Epithelial cell of proximal tubule (primary cell): ENCODE data around the gene CUL4B. TPM values are rescaled to one million over a fixed set of nuclear protein-coding genes. Genes with fewer than 3 reads are reported as not detected.
A peak's percentile ranks its signal among the peaks of the same experiment; 100 is the strongest.

ENCODE experiments used
- DNase-seq: peaks from one replicate; pipeline ENCODE4 v3.0.0-alpha.2; 2011; ENCODE audit warnings: low read depth
- H3K4me3 ChIP-seq: 2 replicates; pipeline ENCODE4 v1.5.1; 2011; ENCODE audit warnings: low read depth, mild to moderate bottlenecking, low read length
- total RNA-seq: library from RNA; depleted of rRNA; stranded (reverse); fragments of >200 nt; gene quantifications from 2 replicates; pipeline ENCODE4 v1.2.3, GENCODE V29; 2015
- TF ChIP-seq, protein P1 (sequence below): conservative IDR thresholded peaks from 2 replicates; pipeline ENCODE4 v1.5.1; 2012; ENCODE audit warnings: low read depth, mild to moderate bottlenecking, low read length

Gene CUL4B
- total RNA-seq, 1 donor from 2014 or later: 18.5 TPM

DNA sequence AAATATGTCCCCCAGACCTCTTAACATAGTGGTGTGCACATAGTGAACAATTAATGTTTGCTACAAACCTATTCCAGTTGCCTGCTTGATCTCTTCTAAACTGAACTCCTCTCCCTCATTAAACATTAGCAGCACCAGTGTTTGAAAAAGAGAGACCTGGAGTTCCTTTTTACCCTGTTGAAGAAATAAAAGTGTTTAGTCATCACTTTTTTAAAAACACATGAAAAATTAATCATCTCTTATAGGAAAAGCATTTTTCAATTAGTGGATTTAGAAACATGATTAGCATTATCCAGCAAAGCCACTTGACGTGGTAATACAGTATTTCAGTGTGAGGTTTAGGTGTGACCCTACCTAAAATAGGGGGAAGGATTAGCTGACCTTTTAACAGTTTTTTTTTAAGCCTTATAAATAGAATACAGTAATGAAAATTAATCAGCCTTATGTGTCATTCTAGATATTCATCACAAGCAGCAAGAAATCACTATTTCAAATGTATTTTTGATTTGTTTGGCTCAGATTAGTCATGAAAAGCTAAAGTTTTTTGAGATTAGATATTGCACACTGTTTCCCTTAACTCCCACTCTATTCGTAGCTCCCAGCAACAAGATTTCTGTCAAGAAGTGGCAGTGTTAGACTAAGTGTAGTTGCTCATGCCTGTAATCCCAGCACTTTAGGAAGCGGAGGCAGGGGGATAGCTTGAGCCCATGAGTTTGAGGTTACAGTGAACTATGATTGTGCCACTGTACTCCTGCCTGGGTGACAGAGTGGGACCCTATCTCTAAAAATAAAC, 26.2 kb downstream of the CUL4B start:
- TF ChIP-seq, protein P1, sequence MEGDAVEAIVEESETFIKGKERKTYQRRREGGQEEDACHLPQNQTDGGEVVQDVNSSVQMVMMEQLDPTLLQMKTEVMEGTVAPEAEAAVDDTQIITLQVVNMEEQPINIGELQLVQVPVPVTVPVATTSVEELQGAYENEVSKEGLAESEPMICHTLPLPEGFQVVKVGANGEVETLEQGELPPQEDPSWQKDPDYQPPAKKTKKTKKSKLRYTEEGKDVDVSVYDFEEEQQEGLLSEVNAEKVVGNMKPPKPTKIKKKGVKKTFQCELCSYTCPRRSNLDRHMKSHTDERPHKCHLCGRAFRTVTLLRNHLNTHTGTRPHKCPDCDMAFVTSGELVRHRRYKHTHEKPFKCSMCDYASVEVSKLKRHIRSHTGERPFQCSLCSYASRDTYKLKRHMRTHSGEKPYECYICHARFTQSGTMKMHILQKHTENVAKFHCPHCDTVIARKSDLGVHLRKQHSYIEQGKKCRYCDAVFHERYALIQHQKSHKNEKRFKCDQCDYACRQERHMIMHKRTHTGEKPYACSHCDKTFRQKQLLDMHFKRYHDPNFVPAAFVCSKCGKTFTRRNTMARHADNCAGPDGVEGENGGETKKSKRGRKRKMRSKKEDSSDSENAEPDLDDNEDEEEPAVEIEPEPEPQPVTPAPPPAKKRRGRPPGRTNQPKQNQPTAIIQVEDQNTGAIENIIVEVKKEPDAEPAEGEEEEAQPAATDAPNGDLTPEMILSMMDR: no peak
- DNase-seq: no peak
- H3K4me3 ChIP-seq: no peak overlapping the region

DNA sequence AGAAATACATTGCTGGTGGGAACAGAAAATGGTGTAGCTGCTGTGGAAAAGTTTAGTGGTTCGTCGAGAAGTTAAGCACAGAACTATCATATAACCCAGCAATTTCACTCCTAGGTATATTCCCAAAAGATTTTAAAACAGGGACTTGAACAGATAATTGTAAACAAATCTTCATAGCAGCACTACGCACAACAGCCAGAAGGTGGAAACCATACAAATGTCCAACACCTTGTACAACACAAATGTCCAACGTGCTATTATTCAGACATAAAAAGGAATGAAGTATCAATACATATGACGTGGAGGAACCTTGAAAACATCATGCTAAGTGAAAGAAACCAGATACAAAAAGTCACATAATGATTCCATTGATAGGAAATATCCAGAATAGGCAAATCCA, 37.9 kb downstream of the CUL4B start:
- TF ChIP-seq, protein P1: no peak
- H3K4me3 ChIP-seq: no peak overlapping the region
- no peak for DNase-seq

DNA sequence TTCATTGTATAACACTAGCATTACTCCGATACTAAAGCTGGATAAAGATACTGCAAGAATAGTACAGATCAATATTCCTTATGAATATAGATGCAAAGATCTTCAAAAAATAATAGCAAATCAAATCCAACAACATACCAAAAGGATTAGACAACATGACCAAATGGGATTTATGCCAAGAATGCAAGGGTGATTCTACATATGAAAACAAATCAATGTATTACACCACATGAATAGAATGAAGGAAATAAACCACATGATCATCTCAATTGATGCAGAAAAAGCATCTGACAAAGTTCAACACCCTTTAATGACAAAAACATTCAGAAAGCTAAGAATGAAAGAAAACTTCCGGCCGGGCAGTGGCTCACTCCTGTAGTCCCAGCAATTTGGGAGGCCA, 42.8 kb downstream of the CUL4B start:
- no peak overlapping the region for H3K4me3 ChIP-seq
- peak; percentile 75 for DNase-seq
- TF ChIP-seq, protein P1: no peak

DNA sequence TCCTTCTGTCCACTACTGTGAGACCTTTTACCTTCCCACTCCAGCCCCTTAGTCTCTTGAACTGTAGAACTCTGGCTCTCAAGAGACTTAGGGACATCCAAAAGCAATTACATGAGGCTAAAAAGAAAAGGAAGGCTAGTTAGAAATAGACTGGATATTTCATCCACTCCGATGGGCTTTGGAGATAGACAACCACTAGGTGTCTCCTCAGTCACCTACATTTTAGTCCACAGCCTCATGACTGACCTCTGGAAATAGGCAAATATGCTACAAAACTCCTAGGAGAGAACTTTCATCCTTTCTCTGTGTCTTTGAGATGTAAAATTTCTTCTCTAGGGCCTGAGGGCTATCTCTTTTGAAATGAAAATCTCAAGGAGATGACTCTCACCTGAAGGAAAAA, 46.5 kb downstream of the CUL4B start:
- H3K4me3 ChIP-seq: no peak overlapping the region
- no peak for DNase-seq
- TF ChIP-seq, protein P1: peak; percentile 58

DNA sequence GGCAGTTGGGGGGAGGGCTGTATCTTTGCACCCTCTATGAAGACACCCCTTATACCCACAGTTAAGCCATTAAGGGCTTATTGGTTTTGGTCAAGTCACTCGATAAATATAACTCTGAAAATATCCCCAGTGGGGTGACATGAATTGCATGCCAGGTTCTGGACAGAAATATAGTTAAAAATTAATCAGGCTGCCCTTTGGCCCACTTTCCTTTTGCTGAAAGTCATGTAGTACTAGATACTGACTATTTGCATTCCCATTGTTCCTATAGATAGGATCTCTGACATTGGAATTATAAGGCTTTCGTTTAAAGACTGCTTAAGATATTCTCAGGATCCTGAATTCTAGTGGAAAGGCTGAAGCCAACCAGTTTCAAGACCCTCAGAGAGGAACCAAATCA, 48.1 kb downstream of the CUL4B start:
- DNase-seq: no peak
- H3K4me3 ChIP-seq: no peak overlapping the region
- TF ChIP-seq, protein P1: no peak

DNA sequence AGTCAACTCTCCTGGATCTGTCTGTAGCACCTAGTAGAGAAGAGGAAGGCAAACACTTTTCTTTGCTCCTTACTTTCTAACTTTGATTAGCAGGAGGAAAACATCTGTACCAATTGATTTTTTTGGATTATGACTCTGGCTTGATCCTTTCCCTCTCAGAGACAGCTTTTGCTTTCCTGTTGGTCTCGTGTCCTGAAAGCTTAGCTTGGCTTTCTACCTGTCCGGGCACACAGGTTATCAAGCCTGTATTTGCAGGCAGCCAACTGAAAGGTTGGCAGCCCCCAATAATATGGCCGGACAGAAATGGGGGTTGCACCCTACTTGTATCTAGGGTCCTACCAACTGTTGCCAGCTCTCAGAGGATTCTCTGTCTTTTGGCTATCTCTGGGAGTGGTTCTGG, 48.5 kb downstream of the CUL4B start:
- TF ChIP-seq, protein P1: no peak
- no peak for DNase-seq

DNA sequence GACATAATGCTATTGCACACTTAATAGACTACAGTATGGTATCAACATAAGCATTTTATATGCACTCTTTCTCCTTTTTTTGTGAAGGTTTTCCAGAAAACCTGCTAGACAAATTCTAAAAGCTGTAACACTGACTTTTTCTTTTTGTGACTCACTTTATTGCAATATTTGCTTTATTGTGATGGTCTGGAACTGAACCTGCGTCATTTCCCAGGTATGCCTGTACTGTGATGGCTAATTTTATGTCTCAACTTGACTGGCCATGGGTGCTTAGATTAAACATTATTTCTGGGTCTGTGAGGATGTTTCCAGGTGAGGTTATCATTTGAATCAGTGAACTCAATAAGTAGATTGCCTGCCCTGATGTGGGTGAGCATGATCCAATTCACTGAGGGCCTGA, 56.2 kb downstream of the CUL4B start:
- TF ChIP-seq, protein P1: no peak
- no peak for DNase-seq
- no peak overlapping the region for H3K4me3 ChIP-seq

More for the DNA sequence above, 48.5 kb downstream of the CUL4B start:
- H3K4me3 ChIP-seq: no peak overlapping the region
